Endothelial cell of umbilical vein (primary cell): ENCODE data around the gene OSBP2. TPM values are rescaled to one million over a fixed set of nuclear protein-coding genes. Genes with fewer than 3 reads are reported as not detected.

Experiments used
- BruUV-seq: library from RNA; stranded (reverse); fragments of 400-500 nt; replicated peaks from 2 replicates; lab custom pipeline; 2021; lab: Mats Ljungman, UMichigan
- CTCF ChIA-PET: fragments of 300-600, 350-600 bp; sonication (Branson Sonifier 250); formaldehyde crosslinking; loops from one replicate; lab custom pipeline; 2021; ENCODE audit warnings: antibody characterized with exemption, inconsistent platforms; lab: Charles Lee
- POLR2A ChIA-PET: fragments of 300-600, 350-600 bp; sonication (Branson Sonifier 250); formaldehyde crosslinking; loops from one replicate; lab custom pipeline; 2021; ENCODE audit warnings: antibody characterized with exemption, inconsistent platforms; lab: Charles Lee
- DNase-seq: peaks from one replicate; pipeline ENCODE4 v3.0.0-alpha.2; 2011; ENCODE audit warnings: low read depth, low spot score
- FAIRE-seq: peaks from 2 replicates; lab custom pipeline; 2011; peaks lifted over from hg19 to GRCh38; lab: Jason Lieb, UNC
- H2AFZ ChIP-seq: 2 replicates; pipeline ENCODE4 v1.6.0; 2012; ENCODE audit warnings: low read depth, low read length, control low read depth, inconsistent platforms
- H3K27ac ChIP-seq: 2 replicates; pipeline ENCODE4 v1.5.1; 2011; ENCODE audit warnings: low read depth, mild to moderate bottlenecking, control low read depth, low read length, moderate library complexity; ENCODE audit not compliant: insufficient read depth
- H3K27me3 ChIP-seq, 2 experiments: 2 replicates each; pipeline versions ENCODE4 v1.6.0 to v1.6.1; 2011; ENCODE audit warnings: low read length in 2 of 2, mixed read lengths in 1 of 2; ENCODE audit not compliant: control insufficient read depth in 2 of 2, insufficient read depth in 2 of 2
- H3K36me3 ChIP-seq, 2 experiments: 2 replicates in 1 of 2; 3 replicates in 1 of 2; pipeline ENCODE4 v1.5.1; 2011; ENCODE audit warnings: low read length in 2 of 2, mild to moderate bottlenecking in 1 of 2, moderate library complexity in 1 of 2; ENCODE audit not compliant: control insufficient read depth in 2 of 2, insufficient read depth in 2 of 2; ENCODE audit errors: extremely low read depth in 1 of 2
- H3K4me1 ChIP-seq: 3 replicates; pipeline ENCODE4 v1.5.1; 2011; ENCODE audit warnings: mild to moderate bottlenecking, low read length; ENCODE audit not compliant: control insufficient read depth, insufficient read depth; ENCODE audit errors: extremely low read depth
- H3K4me2 ChIP-seq: 2 replicates; pipeline ENCODE4 v1.6.1; 2011; ENCODE audit warnings: low read length, control low read depth, mixed read lengths; ENCODE audit not compliant: insufficient read depth
- H3K4me3 ChIP-seq, 3 experiments: fragments of 200-600 bp in 1 of 3; sonication (generic), shearing (Covaris generic) in 1 of 3; replicated peaks in 1 of 3; 2 replicates each; pipeline ENCODE4 v1.5.1; 2011 to 2016; ENCODE audit warnings: control low read depth in 3 of 3, low read length in 3 of 3, mild to moderate bottlenecking in 2 of 3, inconsistent platforms in 1 of 3, low read depth in 1 of 3, moderate library complexity in 1 of 3; ENCODE audit not compliant: insufficient read depth in 1 of 3
- H3K79me2 ChIP-seq: 2 replicates; pipeline ENCODE4 v1.6.0; 2012; ENCODE audit warnings: low read length, inconsistent platforms; ENCODE audit not compliant: control insufficient read depth, insufficient read depth
- H3K9ac ChIP-seq: replicated peaks from 2 replicates; pipeline ENCODE3; 2011; ENCODE audit warnings: low read length, control low read depth; ENCODE audit not compliant: insufficient read depth; ENCODE audit errors: extremely low read depth
- H3K9me1 ChIP-seq: replicated peaks from 3 replicates; pipeline ENCODE4 v1.6.0; 2011; ENCODE audit warnings: mild to moderate bottlenecking, low read length; ENCODE audit not compliant: control insufficient read depth, insufficient read depth; ENCODE audit errors: extremely low read depth
- H3K9me3 ChIP-seq: replicated peaks from 2 replicates; pipeline ENCODE4 v1.5.1; 2012; ENCODE audit warnings: low read length, inconsistent platforms; ENCODE audit not compliant: control insufficient read depth, insufficient read depth
- H4K20me1 ChIP-seq: replicated peaks from 2 replicates; pipeline ENCODE3; 2011; ENCODE audit warnings: mild to moderate bottlenecking, low read length; ENCODE audit not compliant: control insufficient read depth, insufficient read depth; ENCODE audit errors: extremely low read depth
- CTCF ChIP-seq, 2 donors: IDR thresholded peaks; 1 replicate in 1 of 2; 2 replicates in 1 of 2; pipeline ENCODE4 v1.5.1; 2011; ENCODE audit warnings: low read length in 2 of 2, mild to moderate bottlenecking in 2 of 2, moderate library complexity in 2 of 2, control low read depth in 1 of 2, inconsistent platforms in 1 of 2, low read depth in 1 of 2; ENCODE audit not compliant: insufficient read depth in 1 of 2; ENCODE audit errors: extremely low read depth in 1 of 2
- EZH2 ChIP-seq: IDR thresholded peaks from 2 replicates; pipeline ENCODE4 v1.6.1; 2012; ENCODE audit warnings: borderline replicate concordance, low read depth, mild to moderate bottlenecking, moderate library complexity, low read length, inconsistent platforms; ENCODE audit not compliant: severe bottlenecking
- GATA2 ChIP-seq: IDR thresholded peaks from 2 replicates; pipeline ENCODE4 v1.7.0; 2011; ENCODE audit warnings: low read depth, mild to moderate bottlenecking, moderate library complexity, mixed read lengths, low read length; ENCODE audit not compliant: insufficient read length, insufficient read depth
- MYC ChIP-seq: IDR thresholded peaks from one replicate; pipeline ENCODE4 v1.6.1; 2011; ENCODE audit warnings: mild to moderate bottlenecking, low read depth, low read length
- dilution Hi-C: fragments of 300-500 bp; cut with MboI; formaldehyde crosslinking; loops from one replicate; pipeline ENCODE4 v1.15.0; 2019; ENCODE audit warnings: low sequenced_read_pairs; ENCODE audit not compliant: extremely low pct_ligation_motif_present
- intact Hi-C: fragments of 100-400 bp; cut with micrococcal nuclease; formaldehyde crosslinking; loops from one replicate; pipeline ENCODE4 v1.10.0; 2022
- polyA plus RNA-seq, 4 experiments: library from polyadenylated mRNA; depleted of rRNA in 3 of 4; stranded (reverse) in 3 of 4; unstranded in 1 of 4; fragments of >200 nt; gene quantifications; 2 replicates each; pipeline versions ENCODE4 v1.2.1 to v1.2.3, GENCODE V29; 2011 to 2012; ENCODE audit warnings: missing spikeins in 1 of 4
- total RNA-seq: library from RNA; stranded (reverse); gene quantifications from 2 replicates; pipeline ENCODE4 v1.2.3, GENCODE V29; 2021

OSBP2 gene
- total and polyA plus RNA-seq, 2 donors (not counting 3 experiments of a cell fraction or from before 2014, with no cell fraction given), result 4.1 to 7.5 TPM

GRCh38 chr22:30872285-30873041, 177.8 kb downstream of the OSBP2 start:
- Histone ChIP-seq H3K79me2 (no peaks in the 10 kb centered on the region), H2AFZ (no peak overlapping the region), H3K36me3 (no peaks in the 10 kb centered on the region), H4K20me1 (no peaks in the 10 kb centered on the region), H3K9me3 (no peaks in the 10 kb centered on the region), H3K4me1 (peaks cover 7% of the 10 kb centered on the region), H3K9me1 (no peaks in the 10 kb centered on the region), H3K27me3 (no peaks in the 10 kb centered on the region), H3K27ac (no peak overlapping the region), H3K9ac (no peak overlapping the region), H3K4me3 (no peak overlapping the region), H3K4me2 (no peak overlapping the region)
- intact Hi-C loops, result no loop called here
- dilution Hi-C loops, result no loop called here
- TF ChIP-seq GATA2, result no peak
- TF ChIP-seq MYC, result no peak
- no peak for TF ChIP-seq CTCF (IDR thresholded peaks at IDR 0.05; ENCODE audit: extremely low read depth in 1 of 2, insufficient read depth in 1 of 2, low read depth in 1 of 2, low read length in 2 of 2)
- no peak for TF ChIP-seq EZH2
- DNase-seq (no peak), FAIRE-seq (no peak)
- ChIA-PET CTCF (no interaction called here), POLR2A (interaction anchor here (0.6 kb wide), 1 partner anchor 28 kb away, joined by 3 read pairs; no protein-coding TSS in a partner anchor)
- no TSS peak for BruUV-seq
